ENCODE data around the gene GABRG1.

The GABRG1 gene

DNA sequence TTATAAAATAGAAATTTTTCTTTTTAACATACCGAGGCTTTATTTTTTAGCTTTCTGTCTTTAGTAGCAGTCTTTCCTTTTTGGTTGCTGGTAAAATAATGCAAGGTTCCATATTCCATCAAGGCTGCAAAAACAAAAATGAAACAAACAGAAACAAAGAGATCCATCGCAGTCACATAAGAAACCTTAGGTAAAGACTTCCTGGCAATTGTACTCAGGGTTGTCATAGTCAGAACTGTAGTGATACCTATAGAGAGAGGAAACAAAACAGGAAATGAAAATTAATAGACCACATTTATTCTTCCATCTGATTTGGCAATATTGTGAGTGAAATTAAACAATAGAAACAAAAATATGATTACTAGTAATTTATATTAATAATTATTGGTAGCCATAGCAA lies 72.5 kb downstream of the GABRG1 start:
- TF ChIP-seq, protein P1, sequence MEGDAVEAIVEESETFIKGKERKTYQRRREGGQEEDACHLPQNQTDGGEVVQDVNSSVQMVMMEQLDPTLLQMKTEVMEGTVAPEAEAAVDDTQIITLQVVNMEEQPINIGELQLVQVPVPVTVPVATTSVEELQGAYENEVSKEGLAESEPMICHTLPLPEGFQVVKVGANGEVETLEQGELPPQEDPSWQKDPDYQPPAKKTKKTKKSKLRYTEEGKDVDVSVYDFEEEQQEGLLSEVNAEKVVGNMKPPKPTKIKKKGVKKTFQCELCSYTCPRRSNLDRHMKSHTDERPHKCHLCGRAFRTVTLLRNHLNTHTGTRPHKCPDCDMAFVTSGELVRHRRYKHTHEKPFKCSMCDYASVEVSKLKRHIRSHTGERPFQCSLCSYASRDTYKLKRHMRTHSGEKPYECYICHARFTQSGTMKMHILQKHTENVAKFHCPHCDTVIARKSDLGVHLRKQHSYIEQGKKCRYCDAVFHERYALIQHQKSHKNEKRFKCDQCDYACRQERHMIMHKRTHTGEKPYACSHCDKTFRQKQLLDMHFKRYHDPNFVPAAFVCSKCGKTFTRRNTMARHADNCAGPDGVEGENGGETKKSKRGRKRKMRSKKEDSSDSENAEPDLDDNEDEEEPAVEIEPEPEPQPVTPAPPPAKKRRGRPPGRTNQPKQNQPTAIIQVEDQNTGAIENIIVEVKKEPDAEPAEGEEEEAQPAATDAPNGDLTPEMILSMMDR (IDR thresholded peaks at IDR 0.05; ENCODE audit: low read depth, low read length) = no peak
- no peak overlapping the region for H3K4me3 ChIP-seq (ENCODE audit: low read depth, low read length)

GRCh38 chr4:46032056-46032455 lies 91.8 kb downstream of the GABRG1 start:
- no peak overlapping the region for H3K4me3 ChIP-seq (ENCODE audit: low read depth, low read length)
- TF ChIP-seq, protein P1 (IDR thresholded peaks at IDR 0.05; ENCODE audit: low read depth, low read length) = no peak

GRCh38 chr4:46016306-46016705 lies 107.5 kb downstream of the GABRG1 start:
- H3K4me3 ChIP-seq (ENCODE audit: low read depth, low read length) = no peak overlapping the region
- TF ChIP-seq, protein P1 (IDR thresholded peaks at IDR 0.05; ENCODE audit: low read depth, low read length) = no peak

GRCh38 chr4:45992728-45993127 lies 131.1 kb downstream of the GABRG1 start:
- no peak overlapping the region for H3K4me3 ChIP-seq (ENCODE audit: low read depth, low read length)
- TF ChIP-seq, protein P1 (IDR thresholded peaks at IDR 0.05; ENCODE audit: low read depth, low read length) = no peak

DNA sequence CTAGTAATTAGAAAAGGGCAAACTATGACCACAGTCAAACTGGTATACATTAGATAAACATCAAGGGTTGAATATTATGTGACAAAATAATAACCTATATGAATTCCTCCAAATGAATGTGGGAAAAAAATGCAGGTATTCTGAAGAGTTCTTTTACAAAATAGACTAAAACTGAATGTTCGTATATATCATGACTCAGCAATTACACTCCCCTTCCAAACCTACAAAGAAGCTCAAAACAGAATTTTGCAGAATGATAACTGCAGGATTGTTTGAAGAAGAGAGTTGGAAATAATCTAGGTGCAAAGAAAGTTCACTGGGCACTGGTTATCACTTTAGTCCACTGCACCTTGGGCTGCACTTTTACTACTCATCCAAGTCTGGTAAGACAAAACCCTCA lies 134.1 kb downstream of the GABRG1 start:
- H3K4me3 ChIP-seq (ENCODE audit: low read depth, low read length) = no peak overlapping the region
- TF ChIP-seq, protein P1 (IDR thresholded peaks at IDR 0.05; ENCODE audit: low read depth, low read length) = no peak

GRCh38 chr4:45987858-45988257 lies 136.0 kb downstream of the GABRG1 start:
- TF ChIP-seq, protein P1 (IDR thresholded peaks at IDR 0.05; ENCODE audit: low read depth, low read length) = no peak

More at GRCh38 chr4:45987858-45988257, 136.0 kb downstream of the GABRG1 start:
- no peak overlapping the region for H3K4me3 ChIP-seq (ENCODE audit: low read depth, low read length)
